Measurements from ENCODE around the gene ANKRD29.

Gene ANKRD29

GRCh38 chr18:23552505-23552904 is 110.2 kb downstream of the ANKRD29 start:
- DNase-seq = no peak

GRCh38 chr18:23551978-23552377 is 110.7 kb downstream of the ANKRD29 start:
- DNase-seq = no peak

- DNase-seq = no peak
These were observed 111.8 kb downstream of the ANKRD29 start for GRCh38 chr18:23550898-23551297.

All from activated CD8-positive, alpha-beta memory T cell treated with anti-CD3 and anti-CD28 coated beads, Interleukin-2, amount 50 U/mL, for 4 hours (primary cell).